GM21717 (cell line): ENCODE measurements around the gene WWP2.
"Not testable (repeated sequence)": the region's sequence is repeated elsewhere in the genome, so short reads cannot be mapped to it uniquely, and the experiment has no call there.

Experiments used
- ATAC-seq: cut with Tn5 transposase; IDR thresholded peaks from one replicate; pipeline ENCODE4 v1.9.1; 2021; ENCODE audit warnings: mild to moderate bottlenecking, moderate library complexity; ENCODE audit not compliant: unreplicated experiment

The WWP2 gene

DNA sequence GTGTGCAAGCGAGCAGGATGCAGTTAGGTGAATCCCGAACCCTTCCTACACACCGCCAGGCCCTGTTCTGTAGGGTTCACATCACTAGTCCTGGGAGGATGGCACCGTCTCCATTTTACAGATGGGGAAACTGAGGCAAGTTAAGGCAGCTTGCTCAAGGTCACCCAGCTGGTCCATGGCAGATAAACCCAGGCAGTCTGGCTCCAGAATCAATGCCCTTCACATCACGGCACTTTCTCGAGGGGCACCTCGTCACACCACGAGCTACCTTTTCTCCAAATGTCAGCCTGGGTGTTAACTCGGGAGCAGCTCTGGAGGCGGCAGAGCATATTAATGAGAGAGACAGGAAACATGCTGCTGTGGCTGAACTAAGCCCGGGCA is 16.9 kb upstream of the WWP2 start:
- no peak for ATAC-seq

- no peak for ATAC-seq
Measured at GRCh38 chr16:69745959-69746358, 16.2 kb upstream of the WWP2 start.

- no peak for ATAC-seq
Measured at GRCh38 chr16:69747115-69747514, 15.0 kb upstream of the WWP2 start.

DNA sequence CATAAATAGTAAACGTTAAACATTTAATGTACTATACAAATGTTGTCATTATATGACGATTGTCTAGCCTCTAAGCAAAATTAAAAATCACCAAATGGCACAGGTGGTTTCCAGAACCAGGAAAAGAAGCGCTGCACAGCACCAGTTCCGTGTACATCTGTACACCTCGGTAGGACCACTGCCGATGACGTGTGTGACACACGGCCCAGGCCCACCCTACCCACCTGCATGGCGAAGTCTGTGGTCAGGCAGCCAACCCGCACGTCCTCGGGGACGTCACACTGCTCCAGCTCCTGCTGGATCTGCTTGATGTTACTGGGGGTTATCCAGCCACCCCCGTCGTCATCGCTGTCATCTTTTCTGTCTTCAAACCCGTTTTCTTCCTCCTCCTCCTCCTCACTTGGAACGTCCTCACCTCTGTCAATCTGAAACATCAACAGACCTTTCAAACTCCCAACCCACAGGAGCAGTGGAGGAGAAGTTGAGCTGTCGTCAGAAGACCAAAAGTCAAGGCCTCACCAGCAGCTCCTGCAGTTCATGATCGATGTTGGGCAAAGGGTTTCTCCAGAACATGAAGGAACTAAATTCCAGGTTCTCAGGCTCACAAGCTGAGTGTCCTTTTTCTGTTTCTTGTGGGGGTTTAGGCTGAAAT is 13.3 kb upstream of the WWP2 start:
- ATAC-seq: no peak

GRCh38 chr16:69754143-69754468 is 8.0 kb upstream of the WWP2 start:
- ATAC-seq: no peak

DNA sequence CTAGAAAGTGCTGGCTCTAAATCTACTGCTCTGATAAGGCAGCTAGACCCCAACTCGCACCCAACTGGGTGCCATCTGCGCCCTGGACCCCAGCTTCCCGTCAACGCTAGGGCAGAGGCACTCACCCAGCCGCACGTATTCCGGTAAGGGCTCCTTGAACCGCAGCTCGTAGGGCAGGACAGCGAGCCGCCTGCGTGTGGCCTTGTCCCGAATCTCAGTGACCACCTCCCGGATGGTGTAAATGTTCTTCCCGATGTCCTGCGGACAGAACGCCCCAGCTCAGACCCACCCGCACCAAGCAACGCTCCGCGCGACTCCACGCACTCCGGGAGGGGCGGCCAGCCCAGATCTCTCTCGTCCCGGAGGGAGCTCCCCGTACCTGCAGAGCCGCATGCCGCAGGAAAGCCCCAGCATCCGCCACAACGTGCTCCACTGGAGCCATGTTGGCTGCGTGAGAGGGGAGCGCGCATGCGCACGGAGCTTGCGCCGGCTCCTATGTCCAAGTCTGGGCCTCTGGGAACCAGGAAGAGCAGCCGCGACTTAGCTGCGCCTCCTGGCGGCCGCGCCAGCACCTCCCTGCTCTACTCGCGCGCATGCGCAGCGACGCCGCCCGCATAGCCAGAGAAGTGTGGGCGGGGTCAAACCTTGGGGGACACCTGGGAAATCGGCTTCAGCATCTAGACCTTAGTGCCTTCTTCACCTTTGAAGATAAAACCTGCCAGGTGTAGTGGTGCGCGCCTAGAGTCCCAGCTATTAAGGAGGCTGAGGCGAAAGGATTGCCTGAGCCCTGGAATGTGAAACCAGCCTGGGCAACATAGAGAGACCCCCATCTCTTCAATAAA is 7.4 kb upstream of the WWP2 start, which contains the start of gene NOB1:
TSS of gene NOB1 (minus strand) at position 458 of the 842 bp plus-strand sequence. CDS start at position 442, 16 bp downstream.
- ATAC-seq: peak; percentile 86

GRCh38 chr16:69756705-69757104 is 5.4 kb upstream of the WWP2 start:
- ATAC-seq: no peak

DNA sequence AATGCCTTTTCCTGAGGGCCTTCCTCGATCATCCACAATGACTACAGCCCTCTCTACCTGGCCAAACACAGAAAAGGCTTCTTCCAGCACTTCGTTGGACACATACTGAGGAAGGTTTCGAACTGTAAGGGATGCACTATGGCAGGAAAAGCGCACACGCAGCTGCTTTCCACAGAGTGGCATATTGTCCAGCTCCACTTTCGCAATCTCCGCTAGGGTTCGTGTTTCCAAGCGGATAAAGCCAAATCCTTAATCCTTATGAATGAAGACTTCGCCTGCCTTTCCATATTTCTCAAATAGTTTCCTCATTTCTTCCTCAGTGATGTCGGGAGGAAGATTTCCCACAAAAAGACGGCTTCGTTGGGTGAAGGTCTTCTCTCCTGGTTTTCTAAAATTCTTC is 4.8 kb upstream of the WWP2 start:
- ATAC-seq: not testable (repeated sequence)

DNA sequence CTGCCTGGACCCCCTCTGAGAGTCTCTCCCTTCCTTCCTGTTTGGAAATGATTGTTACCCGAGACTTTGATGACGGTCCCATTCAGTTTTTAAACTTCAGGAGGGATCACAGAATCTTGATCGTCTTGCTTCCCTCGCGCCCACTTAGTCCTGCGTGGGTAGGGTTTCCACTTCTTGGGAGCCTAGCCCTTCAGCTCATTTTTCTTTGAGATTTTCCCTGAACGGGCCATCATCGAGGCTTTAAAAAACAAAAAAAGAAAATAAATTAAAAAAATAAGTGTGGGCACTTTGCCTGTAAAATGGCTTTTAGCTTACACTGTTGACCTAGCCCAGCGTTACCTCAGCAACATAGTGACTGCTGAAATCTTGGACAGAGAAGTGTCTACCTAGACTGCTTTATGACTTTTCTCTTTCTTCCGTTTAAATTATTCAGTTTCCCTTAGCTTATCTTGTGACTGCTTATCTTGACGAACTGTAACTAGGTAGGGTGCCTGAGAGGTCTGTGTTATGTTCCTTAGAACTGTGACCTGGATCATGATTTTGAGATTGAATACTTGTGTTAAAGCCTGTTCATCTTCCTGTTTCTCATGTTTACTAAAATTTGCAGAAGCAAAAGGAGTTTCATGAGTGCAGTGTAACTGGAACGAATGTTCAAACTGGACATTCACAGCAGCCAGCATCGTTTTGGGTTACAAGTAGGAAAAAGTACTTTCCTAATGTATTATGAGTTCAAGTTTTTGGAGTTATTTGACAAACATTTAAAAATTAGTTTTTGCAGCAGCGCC is 874 bp downstream of the WWP2 start:
- peak; percentile 14 for ATAC-seq

GRCh38 chr16:69763599-69763942 is 1.4 kb downstream of the WWP2 start:
- no peak for ATAC-seq

GRCh38 chr16:69767459-69768229 is 5.5 kb downstream of the WWP2 start:
- ATAC-seq: no peak

GRCh38 chr16:69768666-69769065 is 6.5 kb downstream of the WWP2 start:
- no peak for ATAC-seq

DNA sequence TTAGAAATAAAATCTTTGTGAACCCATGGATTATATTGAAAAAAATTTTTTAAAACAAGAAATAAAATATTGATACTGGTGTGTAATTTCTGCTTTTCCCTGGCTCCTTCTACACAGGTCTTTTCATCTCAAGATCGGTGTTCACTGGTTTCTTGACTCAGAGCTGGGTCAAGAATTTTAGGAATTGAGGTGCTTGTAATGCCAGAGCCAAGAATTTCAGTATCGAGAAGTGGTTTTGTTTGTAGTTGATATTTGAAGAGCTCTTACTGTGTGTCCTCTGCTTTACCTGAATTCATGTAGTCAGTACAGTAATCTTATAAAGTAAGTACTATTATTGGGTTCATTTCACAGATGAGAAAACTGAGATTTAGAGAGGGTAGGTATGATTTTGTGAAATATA is 7.3 kb downstream of the WWP2 start:
- ATAC-seq: no peak

- ATAC-seq: no peak
Measured at GRCh38 chr16:69771651-69771967, 9.5 kb downstream of the WWP2 start.

- ATAC-seq: peak; percentile 47
Measured at GRCh38 chr16:69773260-69773947, 11.3 kb downstream of the WWP2 start.

DNA sequence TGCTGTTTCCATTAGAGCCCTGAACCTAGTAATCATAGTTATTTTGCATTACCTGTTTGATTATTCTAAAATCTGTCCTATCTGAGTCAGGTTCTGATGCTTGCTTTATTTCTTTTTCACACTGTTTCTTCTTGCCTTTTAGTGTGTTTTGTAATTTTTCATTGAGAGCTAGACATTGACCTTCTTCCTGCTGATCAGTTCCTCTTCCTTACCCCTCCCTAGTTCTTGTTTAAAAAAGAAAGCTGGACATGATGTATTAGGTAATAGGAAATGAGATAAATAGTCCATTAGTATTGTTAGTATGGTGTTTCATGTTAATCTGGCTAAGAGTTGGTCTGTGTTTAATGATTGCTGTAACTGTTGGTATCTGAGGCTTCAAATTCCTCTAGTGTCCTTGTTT is 13.4 kb downstream of the WWP2 start:
- ATAC-seq: no peak

GRCh38 chr16:69779724-69780123 is 17.6 kb downstream of the WWP2 start:
- no peak for ATAC-seq

DNA sequence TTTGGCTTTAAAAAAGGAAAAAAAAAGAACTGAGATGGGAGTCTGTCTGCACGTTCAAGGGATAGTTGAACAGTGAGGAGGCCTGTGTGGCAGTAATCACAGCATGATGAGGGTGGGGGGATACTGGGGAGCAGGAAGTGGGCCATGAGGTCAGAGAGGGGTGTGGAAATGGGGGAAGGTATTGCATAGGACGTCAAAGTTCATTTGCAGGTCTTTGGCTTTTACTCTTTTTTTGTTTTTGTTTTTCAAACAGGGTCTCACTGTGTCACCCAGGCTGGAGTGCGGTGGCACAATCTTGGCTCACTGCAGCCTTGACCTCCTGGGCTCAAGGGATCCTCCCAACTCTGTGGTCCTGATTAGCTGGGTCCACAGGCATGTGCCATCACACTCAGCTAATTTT is 19.0 kb downstream of the WWP2 start:
- ATAC-seq: no peak

DNA sequence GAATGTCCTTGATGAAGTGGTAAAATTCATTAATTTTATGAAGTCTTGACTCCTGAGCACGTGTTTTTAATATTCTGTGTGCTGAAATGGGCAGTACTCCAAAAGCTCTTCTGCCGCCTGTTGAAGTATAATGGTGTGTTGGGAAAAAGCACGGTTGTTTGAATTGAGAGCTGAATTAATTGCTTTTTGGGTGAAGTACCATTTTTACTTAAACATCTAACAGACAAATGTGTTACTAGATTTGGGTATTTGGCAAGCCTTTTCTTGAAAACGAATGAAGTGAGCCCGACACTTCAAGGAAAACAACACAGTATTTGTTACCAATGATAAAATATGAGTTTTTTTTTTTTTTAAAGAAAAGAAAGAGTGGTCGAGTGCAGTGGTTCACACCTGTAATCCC is 22.5 kb downstream of the WWP2 start:
- no peak for ATAC-seq

GRCh38 chr16:69787883-69788282 is 25.8 kb downstream of the WWP2 start:
- ATAC-seq: no peak

- not testable (repeated sequence) for ATAC-seq
Measured at GRCh38 chr16:69791391-69791847, 29.3 kb downstream of the WWP2 start.
